ENCODE measurements around the gene ODF4.
"Not testable (repeated sequence)": the region's sequence is repeated elsewhere in the genome, so short reads cannot be mapped to it uniquely, and the experiment has no call there.

Gene ODF4

GRCh38 chr17:8326511-8327302, 12.9 kb upstream of the ODF4 start:
- DNase-seq, result peak; percentile 11

GRCh38 chr17:8327303-8327649, 12.4 kb upstream of the ODF4 start:
- no peak for DNase-seq

- DNase-seq, result no peak
Observed at GRCh38 chr17:8332128-8332527, 7.5 kb upstream of the ODF4 start.

GRCh38 chr17:8332688-8333087, 7.0 kb upstream of the ODF4 start:
- DNase-seq, result no peak

- DNase-seq, result no peak
Observed at GRCh38 chr17:8333281-8333680, 6.4 kb upstream of the ODF4 start.

GRCh38 chr17:8337802-8338752, 1.6 kb upstream of the ODF4 start:
- DNase-seq, result no peak

- DNase-seq, result no peak
Observed at GRCh38 chr17:8338753-8339140, 893 bp upstream of the ODF4 start.

GRCh38 chr17:8341456-8341855, 1.8 kb downstream of the ODF4 start:
- no peak for DNase-seq

- DNase-seq, result no peak
Observed at GRCh38 chr17:8345052-8345690, 5.5 kb downstream of the ODF4 start.

GRCh38 chr17:8345951-8346665, 6.5 kb downstream of the ODF4 start:
- DNase-seq, result no peak

- DNase-seq, result not testable (repeated sequence)
Observed at GRCh38 chr17:8347001-8347400, 7.4 kb downstream of the ODF4 start.

GRCh38 chr17:8350339-8350738, 10.7 kb downstream of the ODF4 start:
- no peak for DNase-seq

GRCh38 chr17:8353736-8354135, 14.1 kb downstream of the ODF4 start:
- DNase-seq, result no peak

- DNase-seq, result no peak
Observed at GRCh38 chr17:8354236-8354635, 14.6 kb downstream of the ODF4 start.

- no peak for DNase-seq
Observed at GRCh38 chr17:8357910-8358309, 18.3 kb downstream of the ODF4 start.

GRCh38 chr17:8359769-8360168, 20.1 kb downstream of the ODF4 start:
- DNase-seq, result no peak

- DNase-seq, result no peak
Observed at GRCh38 chr17:8360260-8360659, 20.6 kb downstream of the ODF4 start.

GRCh38 chr17:8360751-8361150, 21.1 kb downstream of the ODF4 start:
- no peak for DNase-seq

- no peak for DNase-seq
Observed at GRCh38 chr17:8362651-8363332, 23.2 kb downstream of the ODF4 start.

- DNase-seq, result no peak
Observed at GRCh38 chr17:8365143-8365542, 25.5 kb downstream of the ODF4 start.

GRCh38 chr17:8366231-8366630, 26.6 kb downstream of the ODF4 start:
- DNase-seq, result no peak

- DNase-seq, result no peak
Observed at GRCh38 chr17:8368193-8368592, 28.6 kb downstream of the ODF4 start.

Measured in activated naive CD4-positive, alpha-beta T cell treated with Interleukin-2 at 50 U/mL for 16 hours (primary cell).